ENCODE measurements around the gene C11orf68.

DNA sequence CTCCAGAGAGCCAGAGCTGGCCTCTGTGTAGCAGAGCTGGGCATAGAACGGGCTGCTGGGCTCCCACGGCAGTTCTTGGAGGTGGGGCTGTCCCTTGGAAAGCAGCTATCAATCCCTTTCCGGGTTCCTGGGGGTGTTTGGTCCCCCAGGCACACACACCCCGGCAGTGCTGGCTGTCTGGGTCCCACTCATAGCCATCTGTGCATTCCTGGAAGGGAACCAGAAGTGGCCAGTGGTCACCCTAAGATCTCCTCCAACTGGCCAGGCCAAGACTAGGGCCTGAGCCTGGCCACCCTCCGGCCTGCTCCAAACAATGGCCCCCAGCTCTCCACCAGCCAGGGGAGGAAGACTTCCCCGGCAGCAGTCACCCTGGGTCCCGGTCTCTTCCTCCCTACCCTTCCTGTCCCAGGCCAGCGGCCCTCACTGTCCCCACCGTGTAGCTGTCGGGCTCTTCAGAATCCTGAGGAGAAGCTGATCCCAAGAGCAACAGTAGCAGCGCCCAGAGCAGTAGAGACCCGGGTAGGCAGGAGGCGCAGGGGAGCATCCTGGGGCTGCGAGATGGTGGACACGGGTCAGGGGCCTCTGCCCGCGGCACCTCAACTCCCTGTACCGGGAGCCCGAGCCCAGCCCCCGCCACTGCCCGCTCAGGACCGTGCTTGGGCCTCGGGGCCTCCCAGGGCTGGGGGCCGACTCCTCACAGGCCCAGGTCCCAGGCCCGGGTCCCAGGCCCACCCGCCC, 46.9 kb downstream of the C11orf68 start:
- TF ChIP-seq, protein P1, sequence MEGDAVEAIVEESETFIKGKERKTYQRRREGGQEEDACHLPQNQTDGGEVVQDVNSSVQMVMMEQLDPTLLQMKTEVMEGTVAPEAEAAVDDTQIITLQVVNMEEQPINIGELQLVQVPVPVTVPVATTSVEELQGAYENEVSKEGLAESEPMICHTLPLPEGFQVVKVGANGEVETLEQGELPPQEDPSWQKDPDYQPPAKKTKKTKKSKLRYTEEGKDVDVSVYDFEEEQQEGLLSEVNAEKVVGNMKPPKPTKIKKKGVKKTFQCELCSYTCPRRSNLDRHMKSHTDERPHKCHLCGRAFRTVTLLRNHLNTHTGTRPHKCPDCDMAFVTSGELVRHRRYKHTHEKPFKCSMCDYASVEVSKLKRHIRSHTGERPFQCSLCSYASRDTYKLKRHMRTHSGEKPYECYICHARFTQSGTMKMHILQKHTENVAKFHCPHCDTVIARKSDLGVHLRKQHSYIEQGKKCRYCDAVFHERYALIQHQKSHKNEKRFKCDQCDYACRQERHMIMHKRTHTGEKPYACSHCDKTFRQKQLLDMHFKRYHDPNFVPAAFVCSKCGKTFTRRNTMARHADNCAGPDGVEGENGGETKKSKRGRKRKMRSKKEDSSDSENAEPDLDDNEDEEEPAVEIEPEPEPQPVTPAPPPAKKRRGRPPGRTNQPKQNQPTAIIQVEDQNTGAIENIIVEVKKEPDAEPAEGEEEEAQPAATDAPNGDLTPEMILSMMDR (IDR thresholded peaks at IDR 0.05 in 4 of 5, conservative IDR thresholded peaks at IDR 0.05 in 1 of 5) = peak in 1 of 5 experiments; percentile 8
- TF ChIP-seq POLR2A (IDR thresholded peaks at IDR 0.05) = no peak
